Measurements from ENCODE around the gene CD160. TPM values are rescaled to one million over a fixed set of nuclear protein-coding genes. Genes with fewer than 3 reads are reported as not detected.
"Not testable (repeated sequence)": the region's sequence is repeated elsewhere in the genome, so short reads cannot be mapped to it uniquely, and the experiment has no call there.

The CD160 gene
- total and polyA plus RNA-seq, 2 of the 4 experiments (the other 2 are of a cell fraction) = not detected

DNA sequence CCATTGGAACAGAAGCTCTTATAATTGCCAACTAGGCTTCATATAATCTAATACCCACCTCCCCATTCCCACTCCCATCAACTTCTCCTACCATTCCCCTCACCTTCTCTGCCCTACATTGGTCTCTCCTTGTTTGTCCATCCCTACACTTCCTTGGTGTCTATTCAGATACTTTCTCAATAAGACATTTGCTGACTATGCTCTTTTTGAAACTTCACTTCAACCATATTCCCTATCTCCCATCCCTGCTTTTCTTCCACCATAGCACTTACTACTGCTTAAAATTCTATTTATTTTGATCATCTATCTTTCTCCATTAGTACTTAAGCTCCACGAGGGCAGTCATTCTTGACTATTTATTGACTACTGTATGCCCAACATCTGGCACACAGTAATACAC lies 40.4 kb downstream of the CD160 start:
- no peak overlapping the region for H4K8ac ChIP-seq (ENCODE audit: low read depth in 2 of 2, low read length in 2 of 2)
- H3K36me3 ChIP-seq (ENCODE audit: control insufficient read depth, insufficient read depth, low read length) = peaks cover 13% of the 10 kb centered on the region
- no peaks in the 10 kb centered on the region for H3K9me1 ChIP-seq (ENCODE audit: insufficient read depth, low read length)
- intact Hi-C loops (cut with micrococcal nuclease) = no loop called here
- no peaks in the 10 kb centered on the region for H4K20me1 ChIP-seq (ENCODE audit: insufficient read depth, low read length)
- H2AK5ac ChIP-seq (ENCODE audit: low read depth, low read length) = no peak overlapping the region
- no peak overlapping the region for H3K27ac ChIP-seq (ENCODE audit: insufficient read depth, low read length)
- dilution Hi-C loops (cut with HindIII; ENCODE audit: low sequenced_read_pairs, unreplicated experiment) = no loop called here
- H3K4me3 ChIP-seq (ENCODE audit: insufficient read depth, low read depth, low read length) = no peak overlapping the region
- no peak overlapping the region for H4K5ac ChIP-seq (ENCODE audit: low read depth, low read length)
- H3K4ac ChIP-seq (ENCODE audit: low read depth, low read length) = no peak overlapping the region
- H3K56ac ChIP-seq (ENCODE audit: extremely low read depth, insufficient read depth, low read length) = no peak overlapping the region
- ATAC-seq (ENCODE audit: low read depth) (no peak), DNase-seq (no peak)
- H3K79me1 ChIP-seq (ENCODE audit: low read depth in 1 of 2, low read length in 2 of 2) = peaks cover 31 to 66% of the 10 kb centered on the region in 2 experiments
- TF ChIP-seq CTCF (conservative IDR thresholded peaks at IDR 0.05; ENCODE audit: low read depth, low read length) (no peak), MAFK (IDR thresholded peaks at IDR 0.05; ENCODE audit: low read depth, low read length) (peak; percentile 96)
- no peak overlapping the region for H2BK15ac ChIP-seq (ENCODE audit: low read depth, low read length)
- H3K18ac ChIP-seq (ENCODE audit: low read depth, low read length) = no peak overlapping the region
- no peak overlapping the region for H3K4me2 ChIP-seq (ENCODE audit: low read depth, low read length)
- in situ Hi-C loops (cut with MboI; ENCODE audit: low sequenced_read_pairs) = no loop called here
- H2BK5ac ChIP-seq (ENCODE audit: low read depth, low read length, poor library complexity, severe bottlenecking) = no peak overlapping the region
- no peak overlapping the region for H4K91ac ChIP-seq (ENCODE audit: insufficient read depth, low read depth, low read length)
- POLR2A ChIA-PET (ENCODE audit: unreplicated experiment) = no interaction called here
- H2BK20ac ChIP-seq (ENCODE audit: low read depth, low read length) = no peak overlapping the region
- CTCF ChIA-PET = no interaction called here
- no peaks in the 10 kb centered on the region for H3K27me3 ChIP-seq (ENCODE audit: control insufficient read depth, insufficient read depth, low read length)
- no peak overlapping the region for H2BK120ac ChIP-seq (ENCODE audit: low read depth, low read length)
- BruUV-seq (replicated peaks) = no TSS peak
- H3K9ac ChIP-seq (ENCODE audit: low read depth, low read length) = no peak overlapping the region
- WGBS, 2 experiments (ENCODE audit: extremely low coverage in 2 of 2, insufficient read length in 1 of 2) = no CpG with 5 or more reads among the region's 1 CpG
- H2AK9ac ChIP-seq (replicated peaks; ENCODE audit: low read depth, low read length, poor library complexity) = no peak overlapping the region
- H2AFZ ChIP-seq (replicated peaks; ENCODE audit: low read length, poor library complexity) = no peak overlapping the region
- H3K9me3 ChIP-seq (ENCODE audit: control insufficient read depth, insufficient read depth, low read length) = peaks cover 2% of the 10 kb centered on the region; the same call in 1 of the 2 replicates
- no peaks in the 10 kb centered on the region for H3K4me1 ChIP-seq (ENCODE audit: control insufficient read depth, insufficient read depth, low read length)
- H3K23ac ChIP-seq (ENCODE audit: low read depth, low read length) = no peak overlapping the region
- no peak overlapping the region for H3K14ac ChIP-seq (replicated peaks; ENCODE audit: low read depth, low read length)

- WGBS, 2 experiments (ENCODE audit: extremely low coverage in 2 of 2, insufficient read length in 1 of 2) = no CpG with 5 or more reads among the region's 4 CpGs
- in situ Hi-C loops (cut with MboI; ENCODE audit: low sequenced_read_pairs); H2BK120ac ChIP-seq (ENCODE audit: low read depth, low read length); H3K9ac ChIP-seq (ENCODE audit: low read depth, low read length); H3K23ac ChIP-seq (ENCODE audit: low read depth, low read length); H4K20me1 ChIP-seq (ENCODE audit: insufficient read depth, low read length); H3K18ac ChIP-seq (ENCODE audit: low read depth, low read length); H2BK5ac ChIP-seq (ENCODE audit: low read depth, low read length, poor library complexity, severe bottlenecking); H3K27ac ChIP-seq (ENCODE audit: insufficient read depth, low read length); H3K4me3 ChIP-seq (ENCODE audit: insufficient read depth, low read depth, low read length); H3K27me3 ChIP-seq (ENCODE audit: control insufficient read depth, insufficient read depth, low read length); H2BK15ac ChIP-seq (ENCODE audit: low read depth, low read length); intact Hi-C loops (cut with micrococcal nuclease); H3K4ac ChIP-seq (ENCODE audit: low read depth, low read length); H3K9me3 ChIP-seq (ENCODE audit: control insufficient read depth, insufficient read depth, low read length); CTCF ChIA-PET; H3K56ac ChIP-seq (ENCODE audit: extremely low read depth, insufficient read depth, low read length); H4K8ac ChIP-seq (ENCODE audit: low read depth in 2 of 2, low read length in 2 of 2); H3K9me1 ChIP-seq (ENCODE audit: insufficient read depth, low read length); BruUV-seq (replicated peaks); dilution Hi-C loops (cut with HindIII; ENCODE audit: low sequenced_read_pairs, unreplicated experiment); DNase-seq; H3K4me1 ChIP-seq (ENCODE audit: control insufficient read depth, insufficient read depth, low read length); H2AFZ ChIP-seq (replicated peaks; ENCODE audit: low read length, poor library complexity); ATAC-seq (ENCODE audit: low read depth); H2BK20ac ChIP-seq (ENCODE audit: low read depth, low read length); POLR2A ChIA-PET (ENCODE audit: unreplicated experiment); H4K5ac ChIP-seq (ENCODE audit: low read depth, low read length); H4K91ac ChIP-seq (ENCODE audit: insufficient read depth, low read depth, low read length); H3K4me2 ChIP-seq (ENCODE audit: low read depth, low read length); H2AK5ac ChIP-seq (ENCODE audit: low read depth, low read length); H2AK9ac ChIP-seq (replicated peaks; ENCODE audit: low read depth, low read length, poor library complexity); H3K14ac ChIP-seq (replicated peaks; ENCODE audit: low read depth, low read length): not testable (repeated sequence)
- Histone ChIP-seq H3K36me3 (ENCODE audit: control insufficient read depth, insufficient read depth, low read length) (peaks cover 11% of the 10 kb centered on the region), H3K79me1 (ENCODE audit: low read depth in 1 of 2, low read length in 2 of 2) (peaks cover 26 to 58% of the 10 kb centered on the region in 2 experiments)
These were observed 41.2 kb downstream of the CD160 start for GRCh38 chr1:145760395-145760949.
